ENCODE results near the gene KIAA1671. TPM values are rescaled to one million over a fixed set of nuclear protein-coding genes. Genes with fewer than 3 reads are reported as not detected.

The KIAA1671 gene
- total and polyA plus RNA-seq, 2 of the 13 experiments (the other 11 are each of a cell fraction or from before 2014, with no cell fraction given): 13.5 to 13.6 TPM

- TF ChIP-seq KDM2A (CRISPR knock-in tag; IDR thresholded peaks at IDR 0.05; ENCODE audit: borderline replicate concordance, low read depth) (no peak), HNRNPL (IDR thresholded peaks at IDR 0.05; ENCODE audit: low read depth, low read length) (peak; percentile 97), ZNF18 (CRISPR knock-in tag; IDR thresholded peaks at IDR 0.05; ENCODE audit: insufficient replicate concordance) (peak; percentile 34), CTCF (CRISPR knock-in tag; IDR thresholded peaks at IDR 0.05) (no peak), HDAC1 (CRISPR knock-in tag; IDR thresholded peaks at IDR 0.05) (no peak), BCL3 (CRISPR knock-in tag; IDR thresholded peaks at IDR 0.05) (no peak), HNF4G (IDR thresholded peaks at IDR 0.05; ENCODE audit: borderline replicate concordance, low read depth, low read length) (peak; percentile 17; the same call in 1 of the 2 replicates), HNF4G (CRISPR knock-in tag; IDR thresholded peaks at IDR 0.05; ENCODE audit: borderline replicate concordance, low read depth) (no peak), ZNF652 (CRISPR knock-in tag; IDR thresholded peaks at IDR 0.05; ENCODE audit: borderline replicate concordance, low read depth) (no peak), BORCS8-MEF2B (CRISPR knock-in tag; IDR thresholded peaks at IDR 0.05) (no peak), ZNF850 (CRISPR knock-in tag; conservative IDR thresholded peaks at IDR 0.05) (no peak), SMARCE1 (IDR thresholded peaks at IDR 0.05; ENCODE audit: borderline replicate concordance) (no peak), CHCHD3 (CRISPR knock-in tag; IDR thresholded peaks at IDR 0.05) (no peak), SMYD3 (CRISPR knock-in tag; IDR thresholded peaks at IDR 0.05) (no peak), FOXO1 (CRISPR knock-in tag; IDR thresholded peaks at IDR 0.05) (no peak), TBX3 (IDR thresholded peaks at IDR 0.05; ENCODE audit: borderline replicate concordance) (no peak), HOXA3 (CRISPR knock-in tag; IDR thresholded peaks at IDR 0.05) (no peak), SIX1 (CRISPR knock-in tag; IDR thresholded peaks at IDR 0.05; ENCODE audit: borderline replicate concordance) (no peak), MTF1 (CRISPR knock-in tag; IDR thresholded peaks at IDR 0.05) (no peak)
- TF ChIP-seq, protein P1, sequence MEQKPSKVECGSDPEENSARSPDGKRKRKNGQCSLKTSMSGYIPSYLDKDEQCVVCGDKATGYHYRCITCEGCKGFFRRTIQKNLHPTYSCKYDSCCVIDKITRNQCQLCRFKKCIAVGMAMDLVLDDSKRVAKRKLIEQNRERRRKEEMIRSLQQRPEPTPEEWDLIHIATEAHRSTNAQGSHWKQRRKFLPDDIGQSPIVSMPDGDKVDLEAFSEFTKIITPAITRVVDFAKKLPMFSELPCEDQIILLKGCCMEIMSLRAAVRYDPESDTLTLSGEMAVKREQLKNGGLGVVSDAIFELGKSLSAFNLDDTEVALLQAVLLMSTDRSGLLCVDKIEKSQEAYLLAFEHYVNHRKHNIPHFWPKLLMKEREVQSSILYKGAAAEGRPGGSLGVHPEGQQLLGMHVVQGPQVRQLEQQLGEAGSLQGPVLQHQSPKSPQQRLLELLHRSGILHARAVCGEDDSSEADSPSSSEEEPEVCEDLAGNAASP (CRISPR knock-in tag; IDR thresholded peaks at IDR 0.05; ENCODE audit: borderline replicate concordance): no peak
- TF ChIP-seq, protein P2, sequence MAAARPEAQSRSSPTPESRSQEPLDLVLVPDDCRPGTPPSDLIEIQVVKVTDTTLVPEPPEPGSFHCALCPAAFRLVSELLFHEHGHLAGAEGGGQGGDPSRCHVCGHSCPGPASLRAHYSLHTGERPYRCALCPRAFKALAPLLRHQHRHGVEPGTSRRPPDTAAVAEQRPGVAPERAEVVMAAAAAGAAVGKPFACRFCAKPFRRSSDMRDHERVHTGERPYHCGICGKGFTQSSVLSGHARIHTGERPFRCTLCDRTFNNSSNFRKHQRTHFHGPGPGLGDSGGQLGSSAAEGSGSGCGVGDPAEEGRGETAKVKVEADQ (CRISPR knock-in tag; IDR thresholded peaks at IDR 0.05; ENCODE audit: borderline replicate concordance): no peak
- TF ChIP-seq, protein P3, sequence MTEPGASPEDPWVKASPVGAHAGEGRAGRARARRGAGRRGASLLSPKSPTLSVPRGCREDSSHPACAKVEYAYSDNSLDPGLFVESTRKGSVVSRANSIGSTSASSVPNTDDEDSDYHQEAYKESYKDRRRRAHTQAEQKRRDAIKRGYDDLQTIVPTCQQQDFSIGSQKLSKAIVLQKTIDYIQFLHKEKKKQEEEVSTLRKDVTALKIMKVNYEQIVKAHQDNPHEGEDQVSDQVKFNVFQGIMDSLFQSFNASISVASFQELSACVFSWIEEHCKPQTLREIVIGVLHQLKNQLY (CRISPR knock-in tag; IDR thresholded peaks at IDR 0.05): no peak
These were observed 167.6 kb downstream of the KIAA1671 start (continued) for GRCh38 chr22:25120093-25120561.
